ENCODE data around the gene STARD3NL.

DNA sequence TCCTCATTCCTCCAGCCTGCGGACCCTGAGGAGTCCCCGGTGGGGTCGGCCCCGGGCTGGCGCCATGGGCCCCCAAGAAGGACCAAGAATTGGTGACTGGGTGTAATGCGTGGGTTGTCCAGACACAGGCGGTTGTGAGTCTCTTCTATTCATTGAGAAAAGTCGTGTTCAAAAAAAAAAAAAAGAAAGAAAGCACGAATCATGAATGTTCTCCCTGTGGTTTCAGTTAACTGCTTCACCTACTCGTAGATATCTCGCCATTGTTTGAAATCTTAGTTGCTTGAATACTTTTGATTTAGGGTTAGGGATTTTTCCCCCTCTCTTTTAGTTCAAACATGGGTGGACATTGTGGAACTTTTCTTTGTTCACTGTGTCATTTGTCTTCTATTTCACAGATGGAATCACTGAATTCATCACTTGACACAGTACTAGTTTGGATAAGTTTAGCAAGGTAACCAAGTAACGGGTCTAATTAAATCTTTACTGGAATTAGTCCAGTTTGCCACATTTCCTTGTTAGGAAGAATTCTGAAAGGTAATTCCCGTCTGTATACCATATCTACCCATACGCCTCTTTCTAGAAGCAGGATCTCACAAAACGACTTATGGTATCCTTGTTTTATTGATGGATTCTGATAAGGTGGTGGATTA is 775 bp downstream of the STARD3NL start:
- TF ChIP-seq, protein P1, sequence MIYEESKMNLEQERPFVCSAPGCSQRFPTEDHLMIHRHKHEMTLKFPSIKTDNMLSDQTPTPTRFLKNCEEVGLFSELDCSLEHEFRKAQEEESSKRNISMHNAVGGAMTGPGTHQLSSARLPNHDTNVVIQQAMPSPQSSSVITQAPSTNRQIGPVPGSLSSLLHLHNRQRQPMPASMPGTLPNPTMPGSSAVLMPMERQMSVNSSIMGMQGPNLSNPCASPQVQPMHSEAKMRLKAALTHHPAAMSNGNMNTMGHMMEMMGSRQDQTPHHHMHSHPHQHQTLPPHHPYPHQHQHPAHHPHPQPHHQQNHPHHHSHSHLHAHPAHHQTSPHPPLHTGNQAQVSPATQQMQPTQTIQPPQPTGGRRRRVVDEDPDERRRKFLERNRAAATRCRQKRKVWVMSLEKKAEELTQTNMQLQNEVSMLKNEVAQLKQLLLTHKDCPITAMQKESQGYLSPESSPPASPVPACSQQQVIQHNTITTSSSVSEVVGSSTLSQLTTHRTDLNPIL (CRISPR knock-in tag; IDR thresholded peaks at IDR 0.05; ENCODE audit: low read depth): no peak
- no peak for TF ChIP-seq RARB (CRISPR knock-in tag; IDR thresholded peaks at IDR 0.05)
- TF ChIP-seq, protein P2, sequence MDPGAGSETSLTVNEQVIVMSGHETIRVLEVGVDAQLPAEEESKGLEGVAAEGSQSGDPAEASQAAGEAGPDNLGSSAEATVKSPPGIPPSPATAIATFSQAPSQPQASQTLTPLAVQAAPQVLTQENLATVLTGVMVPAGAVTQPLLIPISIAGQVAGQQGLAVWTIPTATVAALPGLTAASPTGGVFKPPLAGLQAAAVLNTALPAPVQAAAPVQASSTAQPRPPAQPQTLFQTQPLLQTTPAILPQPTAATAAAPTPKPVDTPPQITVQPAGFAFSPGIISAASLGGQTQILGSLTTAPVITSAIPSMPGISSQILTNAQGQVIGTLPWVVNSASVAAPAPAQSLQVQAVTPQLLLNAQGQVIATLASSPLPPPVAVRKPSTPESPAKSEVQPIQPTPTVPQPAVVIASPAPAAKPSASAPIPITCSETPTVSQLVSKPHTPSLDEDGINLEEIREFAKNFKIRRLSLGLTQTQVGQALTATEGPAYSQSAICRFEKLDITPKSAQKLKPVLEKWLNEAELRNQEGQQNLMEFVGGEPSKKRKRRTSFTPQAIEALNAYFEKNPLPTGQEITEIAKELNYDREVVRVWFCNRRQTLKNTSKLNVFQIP (CRISPR knock-in tag; IDR thresholded peaks at IDR 0.05; ENCODE audit: borderline replicate concordance, low read depth): no peak
- no peak for TF ChIP-seq ARNTL (CRISPR knock-in tag; IDR thresholded peaks at IDR 0.05; ENCODE audit: borderline replicate concordance, low read depth)
- TF ChIP-seq, protein P3, sequence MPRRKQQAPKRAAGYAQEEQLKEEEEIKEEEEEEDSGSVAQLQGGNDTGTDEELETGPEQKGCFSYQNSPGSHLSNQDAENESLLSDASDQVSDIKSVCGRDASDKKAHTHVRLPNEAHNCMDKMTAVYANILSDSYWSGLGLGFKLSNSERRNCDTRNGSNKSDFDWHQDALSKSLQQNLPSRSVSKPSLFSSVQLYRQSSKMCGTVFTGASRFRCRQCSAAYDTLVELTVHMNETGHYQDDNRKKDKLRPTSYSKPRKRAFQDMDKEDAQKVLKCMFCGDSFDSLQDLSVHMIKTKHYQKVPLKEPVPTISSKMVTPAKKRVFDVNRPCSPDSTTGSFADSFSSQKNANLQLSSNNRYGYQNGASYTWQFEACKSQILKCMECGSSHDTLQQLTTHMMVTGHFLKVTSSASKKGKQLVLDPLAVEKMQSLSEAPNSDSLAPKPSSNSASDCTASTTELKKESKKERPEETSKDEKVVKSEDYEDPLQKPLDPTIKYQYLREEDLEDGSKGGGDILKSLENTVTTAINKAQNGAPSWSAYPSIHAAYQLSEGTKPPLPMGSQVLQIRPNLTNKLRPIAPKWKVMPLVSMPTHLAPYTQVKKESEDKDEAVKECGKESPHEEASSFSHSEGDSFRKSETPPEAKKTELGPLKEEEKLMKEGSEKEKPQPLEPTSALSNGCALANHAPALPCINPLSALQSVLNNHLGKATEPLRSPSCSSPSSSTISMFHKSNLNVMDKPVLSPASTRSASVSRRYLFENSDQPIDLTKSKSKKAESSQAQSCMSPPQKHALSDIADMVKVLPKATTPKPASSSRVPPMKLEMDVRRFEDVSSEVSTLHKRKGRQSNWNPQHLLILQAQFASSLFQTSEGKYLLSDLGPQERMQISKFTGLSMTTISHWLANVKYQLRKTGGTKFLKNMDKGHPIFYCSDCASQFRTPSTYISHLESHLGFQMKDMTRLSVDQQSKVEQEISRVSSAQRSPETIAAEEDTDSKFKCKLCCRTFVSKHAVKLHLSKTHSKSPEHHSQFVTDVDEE (CRISPR knock-in tag; IDR thresholded peaks at IDR 0.05): no peak
- TF ChIP-seq TCF4 (CRISPR knock-in tag; IDR thresholded peaks at IDR 0.05; ENCODE audit: borderline replicate concordance): no peak
- no peak for TF ChIP-seq ZFP30 (CRISPR knock-in tag; IDR thresholded peaks at IDR 0.05)
- no peak for TF ChIP-seq TOX (CRISPR knock-in tag; IDR thresholded peaks at IDR 0.05; ENCODE audit: borderline replicate concordance)
- TF ChIP-seq ZNF8 (CRISPR knock-in tag; IDR thresholded peaks at IDR 0.05): no peak
- no peak for TF ChIP-seq BACH2 (CRISPR knock-in tag; IDR thresholded peaks at IDR 0.05; ENCODE audit: borderline replicate concordance)
- TF ChIP-seq, protein P4, sequence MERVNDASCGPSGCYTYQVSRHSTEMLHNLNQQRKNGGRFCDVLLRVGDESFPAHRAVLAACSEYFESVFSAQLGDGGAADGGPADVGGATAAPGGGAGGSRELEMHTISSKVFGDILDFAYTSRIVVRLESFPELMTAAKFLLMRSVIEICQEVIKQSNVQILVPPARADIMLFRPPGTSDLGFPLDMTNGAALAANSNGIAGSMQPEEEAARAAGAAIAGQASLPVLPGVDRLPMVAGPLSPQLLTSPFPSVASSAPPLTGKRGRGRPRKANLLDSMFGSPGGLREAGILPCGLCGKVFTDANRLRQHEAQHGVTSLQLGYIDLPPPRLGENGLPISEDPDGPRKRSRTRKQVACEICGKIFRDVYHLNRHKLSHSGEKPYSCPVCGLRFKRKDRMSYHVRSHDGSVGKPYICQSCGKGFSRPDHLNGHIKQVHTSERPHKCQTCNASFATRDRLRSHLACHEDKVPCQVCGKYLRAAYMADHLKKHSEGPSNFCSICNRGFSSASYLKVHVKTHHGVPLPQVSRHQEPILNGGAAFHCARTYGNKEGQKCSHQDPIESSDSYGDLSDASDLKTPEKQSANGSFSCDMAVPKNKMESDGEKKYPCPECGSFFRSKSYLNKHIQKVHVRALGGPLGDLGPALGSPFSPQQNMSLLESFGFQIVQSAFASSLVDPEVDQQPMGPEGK (CRISPR knock-in tag; IDR thresholded peaks at IDR 0.05; ENCODE audit: borderline replicate concordance): no peak
- TF ChIP-seq SNAI2 (CRISPR knock-in tag; IDR thresholded peaks at IDR 0.05): no peak
- no peak for TF ChIP-seq PPARA (CRISPR knock-in tag; IDR thresholded peaks at IDR 0.05; ENCODE audit: borderline replicate concordance)

Data from SK-N-SH treated with all-trans-retinoic acid at 6 μM for 48 hours (cell line).